Common myeloid progenitor, CD34-positive (primary cell): ENCODE data around the gene GM2A.
"Not testable (repeated sequence)": the region's sequence is repeated elsewhere in the genome, so short reads cannot be mapped to it uniquely, and the experiment has no call there.

Experiments
- CTCF ChIA-PET: fragments of 350-600 bp; sonication (Branson Sonifier 250); formaldehyde crosslinking; loops from one replicate; lab custom pipeline; 2021; ENCODE audit warnings: antibody characterized with exemption; lab: Charles Lee
- POLR2A ChIA-PET: fragments of 350-600 bp; sonication (Branson Sonifier 250); formaldehyde crosslinking; loops from one replicate; lab custom pipeline; 2021; ENCODE audit warnings: antibody characterized with exemption; lab: Charles Lee
- DNase-seq, 3 donors: peaks; one replicate each; pipeline versions ENCODE4 v3.0.0 to v3.0.0-alpha.2; 2013
- H3K27ac ChIP-seq, 2 experiments: 1 replicate in 1 of 2; 2 replicates in 1 of 2; pipeline ENCODE4 v1.7.0; 2013; ENCODE audit warnings: inconsistent platforms in 2 of 2, low read length in 2 of 2, mild to moderate bottlenecking in 2 of 2, low read depth in 1 of 2, moderate library complexity in 1 of 2; ENCODE audit not compliant: severe bottlenecking in 2 of 2, insufficient read depth in 1 of 2, poor library complexity in 1 of 2
- H3K27me3 ChIP-seq, 5 experiments: replicated peaks in 2 of 5; 1 replicate in 3 of 5; 2 replicates in 2 of 5; pipeline versions ENCODE4 v1.6.1 to v1.7.0; 2013; ENCODE audit warnings: low read length in 4 of 5, mild to moderate bottlenecking in 2 of 5, moderate library complexity in 2 of 5, inconsistent platforms in 1 of 5; ENCODE audit not compliant: insufficient read depth in 5 of 5, control insufficient read depth in 4 of 5
- H3K36me3 ChIP-seq, 4 experiments: 1 replicate in 2 of 4; 2 replicates in 2 of 4; pipeline versions ENCODE4 v1.6.1 to v1.7.0; 2013; ENCODE audit warnings: low read length in 3 of 4, control low read depth in 1 of 4, mild to moderate bottlenecking in 1 of 4; ENCODE audit not compliant: control insufficient read depth in 4 of 4, insufficient read depth in 4 of 4
- H3K4me1 ChIP-seq, 4 experiments: 1 replicate in 3 of 4; 2 replicates in 1 of 4; pipeline versions ENCODE4 v1.6.1 to v1.7.1; 2013; ENCODE audit warnings: low read length in 3 of 4, mild to moderate bottlenecking in 3 of 4, control low read depth in 1 of 4, inconsistent platforms in 1 of 4, moderate library complexity in 1 of 4; ENCODE audit not compliant: control insufficient read depth in 4 of 4, insufficient read depth in 4 of 4; ENCODE audit errors: control extremely low read depth in 1 of 4
- H3K4me3 ChIP-seq, 7 experiments: 1 replicate in 4 of 7; 2 replicates in 3 of 7; pipeline versions ENCODE4 v1.5.1 to v1.7.0; 2013; ENCODE audit warnings: mild to moderate bottlenecking in 7 of 7, low read length in 6 of 7, moderate library complexity in 6 of 7, inconsistent platforms in 2 of 7, low read depth in 2 of 7, control low read depth in 1 of 7; ENCODE audit not compliant: insufficient read depth in 4 of 7, control insufficient read depth in 1 of 7; ENCODE audit errors: extremely low read depth in 1 of 7
- H3K9me3 ChIP-seq, 5 experiments: 1 replicate in 4 of 5; 2 replicates in 1 of 5; pipeline versions ENCODE4 v1.6.1 to v1.7.1; 2013; ENCODE audit warnings: low read length in 4 of 5, mild to moderate bottlenecking in 2 of 5, inconsistent platforms in 1 of 5, low read depth in 1 of 5, moderate library complexity in 1 of 5; ENCODE audit not compliant: control insufficient read depth in 4 of 5, insufficient read depth in 2 of 5; ENCODE audit errors: control extremely low read depth in 1 of 5
- WGBS: methylation state at CpG from one replicate; pipeline ENCODE4 v1.1.5; 2013; ENCODE audit not compliant: insufficient coverage; 5-methylcytosine and 5-hydroxymethylcytosine counted together

The GM2A gene

GRCh38 chr5:151254990-151255389, 2.0 kb downstream of the GM2A start:
- H3K9me3 ChIP-seq, POLR2A ChIA-PET, H3K27me3 ChIP-seq, H3K36me3 ChIP-seq, DNase-seq, CTCF ChIA-PET, H3K27ac ChIP-seq, H3K4me3 ChIP-seq: not testable (repeated sequence)
- 100% methylated on average over 4 of the region's 5 CpGs for WGBS
- H3K4me1 ChIP-seq = peaks cover 10 to 66% (median 30%) of the 10 kb centered on the region in 4 experiments

- DNase-seq = peak; percentile 12 to 64 (median 49)
- peaks cover 10 to 66% (median 30%) of the 10 kb centered on the region in 4 experiments for H3K4me1 ChIP-seq
- H3K4me3 ChIP-seq = no peak overlapping the region
- H3K27me3 ChIP-seq = no peaks in the 10 kb centered on the region
- POLR2A ChIA-PET = no interaction called here
- H3K36me3 ChIP-seq = peaks cover 0 to 7% (median 2%) of the 10 kb centered on the region in 4 experiments
- CTCF ChIA-PET = no interaction called here
- peak overlapping the region in 1 of 2 experiments; percentile 29 for H3K27ac ChIP-seq
- H3K9me3 ChIP-seq = no peaks in the 10 kb centered on the region
- whole genome bisulfite sequencing = 88% methylated on average over 2 of the region's 3 CpGs
Measured at GRCh38 chr5:151255621-151256286, 2.8 kb downstream of the GM2A start.

- Histone ChIP-seq H3K4me1 (peaks cover 10 to 54% (median 23%) of the 10 kb centered on the region in 4 experiments), H3K27me3 (no peaks in the 10 kb centered on the region), H3K36me3 (peaks cover 4 to 12% (median 7%) of the 10 kb centered on the region in 4 experiments), H3K9me3 (no peaks in the 10 kb centered on the region), H3K4me3 (no peak overlapping the region), H3K27ac (no peak overlapping the region)
- ChIA-PET CTCF (interaction anchor here (1.0 to 1.5 kb wide), 3 partner anchors 17 to 58 kb away, joined by 3 to 5 read pairs (median 5); no protein-coding TSS in a partner anchor), POLR2A (interaction anchor here (0.6 to 1.6 kb wide), 2 partner anchors 17 to 1619 kb away, joined by 3 to 4 read pairs; no protein-coding TSS in a partner anchor)
- no peak for DNase-seq
- WGBS = no CpG with 5 or more reads among the region's 5 CpGs
Measured at GRCh38 chr5:151257731-151258181, 4.8 kb downstream of the GM2A start.

GRCh38 chr5:151258201-151258611, 5.2 kb downstream of the GM2A start:
- Histone ChIP-seq H3K36me3 (peaks cover 5 to 16% (median 7%) of the 10 kb centered on the region in 4 experiments), H3K4me3 (no peak overlapping the region), H3K9me3 (no peaks in the 10 kb centered on the region), H3K27me3 (no peaks in the 10 kb centered on the region), H3K4me1 (peaks cover 10 to 51% (median 21%) of the 10 kb centered on the region in 4 experiments), H3K27ac (no peak overlapping the region)
- ChIA-PET CTCF (interaction anchor here (1.0 to 1.5 kb wide), 2 partner anchors 20 to 57 kb away, joined by 3 to 5 read pairs; no protein-coding TSS in a partner anchor), POLR2A (interaction anchor here (0.6 to 1.6 kb wide), 2 partner anchors 17 to 49 kb away, joined by 3 to 4 read pairs; no protein-coding TSS in a partner anchor)
- peak in 2 of 3 donors; percentile 29 to 31 for DNase-seq
- 96% methylated on average over 4 of the region's 7 CpGs for WGBS

GRCh38 chr5:151258816-151259215, 5.8 kb downstream of the GM2A start:
- 0% methylated on average over 1 of the region's 1 CpG for WGBS
- Histone ChIP-seq H3K27me3 (no peaks in the 10 kb centered on the region), H3K27ac (no peak overlapping the region), H3K4me1 (peaks cover 5 to 45% (median 14%) of the 10 kb centered on the region in 4 experiments), H3K36me3 (peaks cover 5 to 21% (median 9%) of the 10 kb centered on the region in 4 experiments), H3K9me3 (no peaks in the 10 kb centered on the region), H3K4me3 (no peak overlapping the region)
- POLR2A ChIA-PET = interaction anchor here (0.6 kb wide), 1 partner anchor 50 kb away, joined by 3 read pairs; no protein-coding TSS in a partner anchor
- no peak for DNase-seq
- CTCF ChIA-PET = interaction anchor here (1.0 to 1.5 kb wide), 2 partner anchors 19 to 57 kb away, joined by 3 to 5 read pairs; no protein-coding TSS in a partner anchor

GRCh38 chr5:151259931-151260330, 6.9 kb downstream of the GM2A start:
- WGBS = 100% methylated on average over 4 of the region's 4 CpGs
- no peak overlapping the region for H3K4me3 ChIP-seq
- H3K27ac ChIP-seq = no peak overlapping the region
- no peaks in the 10 kb centered on the region for H3K9me3 ChIP-seq
- peaks cover 5 to 26% (median 11%) of the 10 kb centered on the region in 4 experiments for H3K36me3 ChIP-seq
- POLR2A ChIA-PET = no interaction called here
- CTCF ChIA-PET = no interaction called here
- no peak for DNase-seq
- peaks cover 0 to 35% (median 10%) of the 10 kb centered on the region in 4 experiments for H3K4me1 ChIP-seq
- no peaks in the 10 kb centered on the region for H3K27me3 ChIP-seq

- WGBS = 100% methylated on average over 3 of the region's 3 CpGs
- Histone ChIP-seq H3K36me3 (peaks cover 9 to 47% (median 24%) of the 10 kb centered on the region in 4 experiments), H3K27ac (no peak overlapping the region), H3K4me3 (no peak overlapping the region), H3K27me3 (no peaks in the 10 kb centered on the region), H3K9me3 (no peaks in the 10 kb centered on the region), H3K4me1 (peaks cover 0 to 15% (median 3%) of the 10 kb centered on the region in 4 experiments)
- CTCF ChIA-PET = no interaction called here
- no peak for DNase-seq
- POLR2A ChIA-PET = no interaction called here
Measured at GRCh38 chr5:151262532-151262931, 9.5 kb downstream of the GM2A start.
